ENCODE measurements around the gene HPS1. TPM values are rescaled to one million over a fixed set of nuclear protein-coding genes. Genes with fewer than 3 reads are reported as not detected.

The HPS1 gene
- total RNA-seq, 1 donor from 2014 or later, result 64.0 TPM

GRCh38 chr10:98469001-98469931 is 22.5 kb upstream of the HPS1 start:
- Histone ChIP-seq H3K4me3 (ENCODE audit: low read depth, low read length) (no peak overlapping the region), H3K27me3 (ENCODE audit: control insufficient read depth, insufficient read depth, low read length) (no peaks in the 10 kb centered on the region), H3K36me3 (ENCODE audit: control insufficient read depth, insufficient read depth, low read length) (no peaks in the 10 kb centered on the region)
- TF ChIP-seq CTCF (IDR thresholded peaks at IDR 0.05; ENCODE audit: insufficient read depth, low read length, poor library complexity, severe bottlenecking), result no peak
- no peak for DNase-seq (ENCODE audit: low read depth)

- H3K27me3 ChIP-seq (ENCODE audit: control insufficient read depth, insufficient read depth, low read length), result no peaks in the 10 kb centered on the region
- DNase-seq (ENCODE audit: low read depth), result peak; percentile 37
- peak; percentile 83 for TF ChIP-seq CTCF (IDR thresholded peaks at IDR 0.05; ENCODE audit: insufficient read depth, low read length, poor library complexity, severe bottlenecking)
- H3K36me3 ChIP-seq (ENCODE audit: control insufficient read depth, insufficient read depth, low read length), result no peaks in the 10 kb centered on the region
- H3K4me3 ChIP-seq (ENCODE audit: low read depth, low read length), result peak overlapping the region; percentile 38
Observed at GRCh38 chr10:98467506-98468318, 21.0 kb upstream of the HPS1 start.

- no peak overlapping the region for H3K4me3 ChIP-seq (ENCODE audit: low read depth, low read length)
- H3K27me3 ChIP-seq (ENCODE audit: control insufficient read depth, insufficient read depth, low read length), result no peaks in the 10 kb centered on the region
- TF ChIP-seq CTCF (IDR thresholded peaks at IDR 0.05; ENCODE audit: insufficient read depth, low read length, poor library complexity, severe bottlenecking), result no peak
- DNase-seq (ENCODE audit: low read depth), result no peak
- H3K36me3 ChIP-seq (ENCODE audit: control insufficient read depth, insufficient read depth, low read length), result no peaks in the 10 kb centered on the region
Observed at GRCh38 chr10:98466861-98467505, 20.2 kb upstream of the HPS1 start.

- Histone ChIP-seq H3K4me3 (ENCODE audit: low read depth, low read length) (no peak overlapping the region), H3K27me3 (ENCODE audit: control insufficient read depth, insufficient read depth, low read length) (no peaks in the 10 kb centered on the region), H3K36me3 (ENCODE audit: control insufficient read depth, insufficient read depth, low read length) (no peaks in the 10 kb centered on the region)
- no peak for TF ChIP-seq CTCF (IDR thresholded peaks at IDR 0.05; ENCODE audit: insufficient read depth, low read length, poor library complexity, severe bottlenecking)
- DNase-seq (ENCODE audit: low read depth), result no peak
Observed at GRCh38 chr10:98465866-98466265, 19.1 kb upstream of the HPS1 start.

- H3K27me3 ChIP-seq (ENCODE audit: control insufficient read depth, insufficient read depth, low read length), result no peaks in the 10 kb centered on the region
- H3K36me3 ChIP-seq (ENCODE audit: control insufficient read depth, insufficient read depth, low read length), result no peaks in the 10 kb centered on the region
- H3K4me3 ChIP-seq (ENCODE audit: low read depth, low read length), result no peak overlapping the region
- no peak for TF ChIP-seq CTCF (IDR thresholded peaks at IDR 0.05; ENCODE audit: insufficient read depth, low read length, poor library complexity, severe bottlenecking)
- DNase-seq (ENCODE audit: low read depth), result no peak
Observed at GRCh38 chr10:98463976-98464754, 17.4 kb upstream of the HPS1 start.
